HEK293 (cell line): ENCODE results near the gene TAGLN2.

ENCODE experiments used
- BCL11B ChIP-seq: fragments of 450-650 bp; formaldehyde crosslinking; IDR thresholded peaks from 2 replicates; pipeline ENCODE4 v1.5.1; 2016; ENCODE audit warnings: low read depth, missing biosample characterization, missing genetic modification characterization
- EGR2 ChIP-seq: fragments of 450-650 bp; formaldehyde crosslinking; IDR thresholded peaks from 2 replicates; pipeline ENCODE4 v1.5.1; 2016; ENCODE audit warnings: low read depth, missing biosample characterization, missing genetic modification characterization
- HOXA7 ChIP-seq: sonication (generic); formaldehyde crosslinking; IDR thresholded peaks from 2 replicates; pipeline ENCODE4 v1.8.1; 2022; ENCODE audit warnings: missing genetic modification reagents, borderline replicate concordance
- OSR2 ChIP-seq: fragments of 450-650 bp; formaldehyde crosslinking; IDR thresholded peaks from 2 replicates; pipeline ENCODE4 v1.5.1; 2016; ENCODE audit warnings: missing biosample characterization, missing genetic modification characterization
- OVOL3 ChIP-seq: fragments of 450-650 bp; formaldehyde crosslinking; IDR thresholded peaks from 2 replicates; pipeline ENCODE4 v1.5.1; 2016; ENCODE audit warnings: missing biosample characterization, missing genetic modification characterization
- PATZ1 ChIP-seq: fragments of 450-650 bp; formaldehyde crosslinking; IDR thresholded peaks from 2 replicates; pipeline ENCODE4 v1.5.1; 2016; ENCODE audit warnings: missing biosample characterization, missing genetic modification characterization
- SP2 ChIP-seq: fragments of 450-650 bp; formaldehyde crosslinking; IDR thresholded peaks from 2 replicates; pipeline ENCODE4 v1.5.1; 2016; ENCODE audit warnings: missing biosample characterization, missing genetic modification characterization
- TCF7L2 ChIP-seq: IDR thresholded peaks from 2 replicates; pipeline ENCODE4 v1.6.1; 2011; ENCODE audit warnings: low read depth, mild to moderate bottlenecking, inconsistent platforms, low read length, moderate library complexity, borderline replicate concordance
- TSHZ1 ChIP-seq: fragments of 450-650 bp; formaldehyde crosslinking; IDR thresholded peaks from 2 replicates; pipeline ENCODE4 v1.5.1; 2016; ENCODE audit warnings: missing biosample characterization, missing genetic modification characterization, borderline replicate concordance
- ZBTB20 ChIP-seq: fragments of 450-650 bp; formaldehyde crosslinking; IDR thresholded peaks from 2 replicates; pipeline ENCODE4 v1.5.1; 2016; ENCODE audit warnings: missing biosample characterization, missing genetic modification characterization
- ZFHX2 ChIP-seq: fragments of 450-650 bp; formaldehyde crosslinking; conservative IDR thresholded peaks from 2 replicates; pipeline ENCODE4 v1.5.1; 2016; ENCODE audit warnings: missing biosample characterization, missing genetic modification characterization
- ZNF10 ChIP-seq: fragments of 450-650 bp; formaldehyde crosslinking; IDR thresholded peaks from 2 replicates; pipeline ENCODE4 v1.5.1; 2017; ENCODE audit warnings: missing biosample characterization, missing genetic modification characterization
- ZNF148 ChIP-seq: fragments of 450-650 bp; formaldehyde crosslinking; IDR thresholded peaks from 2 replicates; pipeline ENCODE4 v1.5.0; 2017; ENCODE audit warnings: missing biosample characterization, missing genetic modification characterization, borderline replicate concordance
- ZNF175 ChIP-seq: fragments of 450-650 bp; formaldehyde crosslinking; IDR thresholded peaks from 2 replicates; pipeline ENCODE4 v1.5.1; 2016; ENCODE audit warnings: missing biosample characterization, missing genetic modification characterization
- ZNF398 ChIP-seq: fragments of 450-650 bp; formaldehyde crosslinking; IDR thresholded peaks from 2 replicates; pipeline ENCODE4 v1.5.1; 2017; ENCODE audit warnings: missing biosample characterization, missing genetic modification characterization
- ZNF488 ChIP-seq: fragments of 450-650 bp; formaldehyde crosslinking; IDR thresholded peaks from 2 replicates; pipeline ENCODE4 v1.5.1; 2016; ENCODE audit warnings: missing biosample characterization, missing genetic modification characterization
- ZNF501 ChIP-seq: fragments of 450-650 bp; formaldehyde crosslinking; IDR thresholded peaks from 2 replicates; pipeline ENCODE4 v1.5.1; 2016; ENCODE audit warnings: missing biosample characterization, missing genetic modification characterization
- ZNF530 ChIP-seq: fragments of 450-650 bp; formaldehyde crosslinking; IDR thresholded peaks from 2 replicates; pipeline ENCODE4 v1.5.1; 2016; ENCODE audit warnings: low read depth, missing biosample characterization, missing genetic modification characterization
- ZNF555 ChIP-seq: fragments of 450-650 bp; formaldehyde crosslinking; conservative IDR thresholded peaks from 2 replicates; pipeline ENCODE4 v1.5.1; 2017; ENCODE audit warnings: missing biosample characterization, mild to moderate bottlenecking, missing genetic modification characterization, inconsistent platforms
- ZNF561 ChIP-seq: fragments of 450-650 bp; IDR thresholded peaks from 2 replicates; pipeline ENCODE4 v1.5.1; 2018; ENCODE audit warnings: missing biosample characterization, missing genetic modification characterization, borderline replicate concordance
- ZSCAN16 ChIP-seq: fragments of 450-650 bp; formaldehyde crosslinking; IDR thresholded peaks from 2 replicates; pipeline ENCODE4 v1.5.1; 2016; ENCODE audit warnings: missing biosample characterization, missing genetic modification characterization
- TF ChIP-seq, protein P1 (sequence below): fragments of 450-650 bp; formaldehyde crosslinking; IDR thresholded peaks from 2 replicates; pipeline ENCODE4 v1.5.1; 2016; ENCODE audit warnings: missing biosample characterization, missing genetic modification characterization, borderline replicate concordance
- TF ChIP-seq, protein P2 (sequence below): IDR thresholded peaks from 2 replicates; pipeline ENCODE4 v1.6.1; 2011; ENCODE audit warnings: mild to moderate bottlenecking, low read depth, low read length, borderline replicate concordance

TAGLN2 gene

GRCh38 chr1:159945483-159946241 is 20.4 kb upstream of the TAGLN2 start, which contains the start of gene IGSF9 (continued):
- TF ChIP-seq, protein P1, sequence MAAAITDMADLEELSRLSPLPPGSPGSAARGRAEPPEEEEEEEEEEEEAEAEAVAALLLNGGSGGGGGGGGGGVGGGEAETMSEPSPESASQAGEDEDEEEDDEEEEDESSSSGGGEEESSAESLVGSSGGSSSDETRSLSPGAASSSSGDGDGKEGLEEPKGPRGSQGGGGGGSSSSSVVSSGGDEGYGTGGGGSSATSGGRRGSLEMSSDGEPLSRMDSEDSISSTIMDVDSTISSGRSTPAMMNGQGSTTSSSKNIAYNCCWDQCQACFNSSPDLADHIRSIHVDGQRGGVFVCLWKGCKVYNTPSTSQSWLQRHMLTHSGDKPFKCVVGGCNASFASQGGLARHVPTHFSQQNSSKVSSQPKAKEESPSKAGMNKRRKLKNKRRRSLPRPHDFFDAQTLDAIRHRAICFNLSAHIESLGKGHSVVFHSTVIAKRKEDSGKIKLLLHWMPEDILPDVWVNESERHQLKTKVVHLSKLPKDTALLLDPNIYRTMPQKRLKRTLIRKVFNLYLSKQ = no peak
- no peak for TF ChIP-seq ZSCAN16 (tag by site-specific recombination)
- TF ChIP-seq ZNF398 (tag by site-specific recombination) = peak; percentile 88
- no peak for TF ChIP-seq ZNF530
- TF ChIP-seq OSR2 (tag by site-specific recombination) = no peak
- TF ChIP-seq ZBTB20 (tag by site-specific recombination) = peak; percentile 49
- TF ChIP-seq SP2 (tag by site-specific recombination) = peak; percentile 91
- TF ChIP-seq TCF7L2 = no peak
- TF ChIP-seq BCL11B (tag by site-specific recombination) = no peak
- no peak for TF ChIP-seq ZNF488 (tag by site-specific recombination)
- peak; percentile 75 for TF ChIP-seq ZFHX2
- no peak for TF ChIP-seq ZNF175
- TF ChIP-seq EGR2 (tag by site-specific recombination) = 0 out of 2 replicates have a peak, but pooled peaks have one; percentile 40
- no peak for TF ChIP-seq ZNF555 (tag by site-specific recombination)
- TF ChIP-seq ZNF501 = peak; percentile 87; the same call in 1 of the 2 replicates
- no peak for TF ChIP-seq TSHZ1
- TF ChIP-seq, protein P2, sequence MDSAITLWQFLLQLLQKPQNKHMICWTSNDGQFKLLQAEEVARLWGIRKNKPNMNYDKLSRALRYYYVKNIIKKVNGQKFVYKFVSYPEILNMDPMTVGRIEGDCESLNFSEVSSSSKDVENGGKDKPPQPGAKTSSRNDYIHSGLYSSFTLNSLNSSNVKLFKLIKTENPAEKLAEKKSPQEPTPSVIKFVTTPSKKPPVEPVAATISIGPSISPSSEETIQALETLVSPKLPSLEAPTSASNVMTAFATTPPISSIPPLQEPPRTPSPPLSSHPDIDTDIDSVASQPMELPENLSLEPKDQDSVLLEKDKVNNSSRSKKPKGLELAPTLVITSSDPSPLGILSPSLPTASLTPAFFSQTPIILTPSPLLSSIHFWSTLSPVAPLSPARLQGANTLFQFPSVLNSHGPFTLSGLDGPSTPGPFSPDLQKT = no peak
- 0 out of 2 replicates have a peak, but pooled peaks have one; percentile 24 for TF ChIP-seq ZNF10 (tag by site-specific recombination)
- no peak for TF ChIP-seq HOXA7 (CRISPR knock-in tag)
- TF ChIP-seq PATZ1 (tag by site-specific recombination) = peak; percentile 85
- TF ChIP-seq OVOL3 (tag by site-specific recombination) = no peak
- no peak for TF ChIP-seq ZNF148 (tag by site-specific recombination)
- peak; percentile 81; the same call in 1 of the 2 replicates for TF ChIP-seq ZNF561 (tag by site-specific recombination)
